Panc1 (cell line): ENCODE measurements around the gene MYT1. TPM values are rescaled to one million over a fixed set of nuclear protein-coding genes. Genes with fewer than 3 reads are reported as not detected.

Experiments used
- ATAC-seq: fragments of 200-7000 bp; cut with Tn5 transposase; 2 replicates; pipeline ENCODE4 v1.9.1; 2020; ENCODE audit warnings: mild to moderate bottlenecking, moderate library complexity
- BruUV-seq: library from RNA; stranded (reverse); fragments of 400-500 nt; replicated peaks from 2 replicates; lab custom pipeline; 2021; lab: Mats Ljungman, UMichigan
- CTCF ChIA-PET: fragments of 300-600 bp; sonication (Branson Sonifier 250); formaldehyde crosslinking; loops from one replicate; lab custom pipeline; 2022; ENCODE audit warnings: antibody characterized with exemption; lab: Charles Lee
- POLR2A ChIA-PET: fragments of 300-600 bp; sonication (Branson Sonifier 250); formaldehyde crosslinking; loops from one replicate; lab custom pipeline; 2022; ENCODE audit warnings: antibody characterized with exemption; lab: Charles Lee
- DNase-seq: peaks from one replicate; pipeline ENCODE4 v3.0.0-alpha.2; 2010; ENCODE audit warnings: low read depth, low spot score
- H3K27ac ChIP-seq: 2 replicates; pipeline ENCODE4 v1.5.1; 2011; ENCODE audit warnings: mild to moderate bottlenecking, low read length, inconsistent platforms
- H3K27me3 ChIP-seq: fragments of 200-500 bp; sonication (Bioruptor generic); 2 replicates; pipeline ENCODE4 v1.6.0; 2014; ENCODE audit warnings: low read length, inconsistent platforms; ENCODE audit not compliant: control insufficient read depth, insufficient read depth
- H3K36me3 ChIP-seq: fragments of 200-500 bp; sonication (Bioruptor generic); 2 replicates; pipeline ENCODE4 v1.5.1; 2014; ENCODE audit warnings: inconsistent platforms, mild to moderate bottlenecking, low read length, moderate library complexity; ENCODE audit not compliant: control insufficient read depth, insufficient read depth
- H3K4me1 ChIP-seq: 2 replicates; pipeline ENCODE4 v1.5.1; 2011; ENCODE audit warnings: inconsistent platforms, mild to moderate bottlenecking, low read length, moderate library complexity; ENCODE audit not compliant: control insufficient read depth, insufficient read depth
- H3K4me3 ChIP-seq, 2 experiments: 2 replicates each; pipeline ENCODE4 v1.5.1; 2011 to 2012; ENCODE audit warnings: low read depth in 2 of 2, low read length in 2 of 2, mild to moderate bottlenecking in 2 of 2, inconsistent platforms in 1 of 2, moderate library complexity in 1 of 2
- H3K9me3 ChIP-seq: fragments of 200-500 bp; sonication (Bioruptor generic); 2 replicates; pipeline ENCODE4 v1.5.1; 2014; ENCODE audit warnings: low read depth, mild to moderate bottlenecking, inconsistent platforms, low read length, moderate library complexity; ENCODE audit not compliant: control insufficient read depth, insufficient read depth
- CTCF ChIP-seq: fragments of 450-650 bp; IDR thresholded peaks from 2 replicates; pipeline ENCODE4 v1.5.1; 2017; ENCODE audit warnings: mild to moderate bottlenecking
- POLR2AphosphoS5 ChIP-seq: IDR thresholded peaks from 2 replicates; pipeline ENCODE4 v1.6.1; 2012; ENCODE audit warnings: mild to moderate bottlenecking, low read depth, low read length, moderate library complexity
- REST ChIP-seq, 2 experiments: IDR thresholded peaks; 2 replicates each; pipeline ENCODE4 v1.6.1; 2011 to 2012; ENCODE audit warnings: low read depth in 2 of 2, control low read depth in 1 of 2, low read length in 1 of 2, mild to moderate bottlenecking in 1 of 2, moderate library complexity in 1 of 2; ENCODE audit not compliant: insufficient read depth in 1 of 2
- SIN3A ChIP-seq: IDR thresholded peaks from 2 replicates; pipeline ENCODE4 v1.6.1; 2012; ENCODE audit warnings: low read depth, mild to moderate bottlenecking, low read length, moderate library complexity, borderline replicate concordance; ENCODE audit not compliant: insufficient read depth
- TCF7L2 ChIP-seq: IDR thresholded peaks from 2 replicates; pipeline ENCODE4 v1.6.1; 2011; ENCODE audit warnings: mild to moderate bottlenecking, low read depth, low read length, inconsistent platforms
- in situ Hi-C: cut with HindIII; loops from 2 replicates; pipeline ENCODE4 v1.10.0; 2016; ENCODE audit warnings: low sequenced_read_pairs, low pct_unique_long_range_greater_than_20kb
- intact Hi-C: fragments of 100-400 bp; cut with micrococcal nuclease; formaldehyde crosslinking; loops from one replicate; pipeline ENCODE4 v1.10.0; 2022; ENCODE audit not compliant: unreplicated experiment
- total RNA-seq: library from RNA; stranded (reverse); gene quantifications from one replicate; pipeline ENCODE4 v1.2.1, GENCODE V29; 2021; ENCODE audit not compliant: unreplicated experiment

The MYT1 gene
- total RNA-seq, 1 experiment from 2014 or later: 0.41 TPM

GRCh38 chr20:64167676-64168075 is 3.4 kb downstream of the MYT1 start:
- POLR2A ChIA-PET: no interaction called here
- BruUV-seq: no TSS peak
- ATAC-seq (no peak), DNase-seq (no peak)
- Histone ChIP-seq H3K27me3 (peaks cover 7% of the 10 kb centered on the region), H3K36me3 (no peaks in the 10 kb centered on the region), H3K4me3 (no peak overlapping the region), H3K27ac (no peak overlapping the region), H3K4me1 (no peaks in the 10 kb centered on the region), H3K9me3 (no peaks in the 10 kb centered on the region)
- CTCF ChIA-PET: no interaction called here
- TF ChIP-seq REST (IDR thresholded peaks at IDR 0.05; ENCODE audit: insufficient read depth in 1 of 2, low read depth in 2 of 2, low read length in 1 of 2) (no peak), CTCF (no peak), SIN3A (no peak), TCF7L2 (no peak), POLR2AphosphoS5 (no peak)
- in situ Hi-C loops: no loop called here
- intact Hi-C loops: no loop called here

GRCh38 chr20:64168381-64169090 is 4.3 kb downstream of the MYT1 start:
- Histone ChIP-seq H3K27me3 (peaks cover 5% of the 10 kb centered on the region), H3K36me3 (no peaks in the 10 kb centered on the region), H3K4me1 (no peaks in the 10 kb centered on the region), H3K4me3 (no peak overlapping the region), H3K27ac (no peak overlapping the region), H3K9me3 (no peaks in the 10 kb centered on the region)
- in situ Hi-C loops: no loop called here
- POLR2A ChIA-PET: no interaction called here
- DNase-seq (no peak), ATAC-seq (no peak)
- CTCF ChIA-PET: no interaction called here
- TF ChIP-seq TCF7L2: no peak
- no peak for TF ChIP-seq REST (IDR thresholded peaks at IDR 0.05; ENCODE audit: insufficient read depth in 1 of 2, low read depth in 2 of 2, low read length in 1 of 2)
- TF ChIP-seq SIN3A: no peak
- no peak for TF ChIP-seq CTCF
- TF ChIP-seq POLR2AphosphoS5: no peak
- intact Hi-C loops: no loop called here
- no TSS peak for BruUV-seq
